ENCODE data around the gene CCR5. TPM values are rescaled to one million over a fixed set of nuclear protein-coding genes. Genes with fewer than 3 reads are reported as not detected.
A peak's percentile ranks its signal among the peaks of the same experiment; 100 is the strongest.

CCR5 gene
- total RNA-seq, 1 donor, result not detected

- no peak for TF ChIP-seq CTCF (IDR thresholded peaks at IDR 0.05; ENCODE audit: insufficient read depth, low read length)
- H3K4me3 ChIP-seq (ENCODE audit: low read depth, low read length), result no peak overlapping the region
- DNase-seq (ENCODE audit: low read depth), result no peak
Measured at GRCh38 chr3:46356909-46357308, 13.8 kb upstream of the CCR5 start.

- no peak overlapping the region for H3K4me3 ChIP-seq (ENCODE audit: low read depth, low read length)
- no peak for TF ChIP-seq CTCF (IDR thresholded peaks at IDR 0.05; ENCODE audit: insufficient read depth, low read length)
- DNase-seq (ENCODE audit: low read depth), result no peak
Measured at GRCh38 chr3:46358466-46358865, 12.3 kb upstream of the CCR5 start.

- no peak overlapping the region for H3K4me3 ChIP-seq (ENCODE audit: low read depth, low read length)
- DNase-seq (ENCODE audit: low read depth), result peak; percentile 15
- TF ChIP-seq CTCF (IDR thresholded peaks at IDR 0.05; ENCODE audit: insufficient read depth, low read length), result no peak
Measured at GRCh38 chr3:46359733-46360493, 10.8 kb upstream of the CCR5 start.

GRCh38 chr3:46360907-46361306 is 9.8 kb upstream of the CCR5 start:
- TF ChIP-seq CTCF (IDR thresholded peaks at IDR 0.05; ENCODE audit: insufficient read depth, low read length), result no peak
- H3K4me3 ChIP-seq (ENCODE audit: low read depth, low read length), result no peak overlapping the region
- DNase-seq (ENCODE audit: low read depth), result no peak

- no peak for TF ChIP-seq CTCF (IDR thresholded peaks at IDR 0.05; ENCODE audit: insufficient read depth, low read length)
- no peak for DNase-seq (ENCODE audit: low read depth)
- no peak overlapping the region for H3K4me3 ChIP-seq (ENCODE audit: low read depth, low read length)
Measured at GRCh38 chr3:46361408-46362283, 9.1 kb upstream of the CCR5 start.

- no peak for TF ChIP-seq CTCF (IDR thresholded peaks at IDR 0.05; ENCODE audit: insufficient read depth, low read length)
- no peak for DNase-seq (ENCODE audit: low read depth)
- no peak overlapping the region for H3K4me3 ChIP-seq (ENCODE audit: low read depth, low read length)
Measured at GRCh38 chr3:46365041-46365440, 5.7 kb upstream of the CCR5 start.
